GM23248 (cell line): Measurements from ENCODE around the gene ELOVL6. TPM values are rescaled to one million over a fixed set of nuclear protein-coding genes. Genes with fewer than 3 reads are reported as not detected.
A peak's percentile ranks its signal among the peaks of the same experiment; 100 is the strongest.

Experiments used
- DNase-seq: peaks from one replicate; pipeline ENCODE4 v3.0.0-alpha.2; 2015
- H2AFZ ChIP-seq: fragments of 200-600 bp; sonication (generic); 2 replicates; pipeline ENCODE4 v1.6.1; 2016; ENCODE audit warnings: antibody characterized with exemption
- H3F3A ChIP-seq: fragments of 200-600 bp; sonication (generic); 2 replicates; pipeline ENCODE4 v1.6.1; 2016; ENCODE audit warnings: mild to moderate bottlenecking, antibody characterized with exemption, mixed run types; ENCODE audit not compliant: insufficient read depth
- H3K27ac ChIP-seq: fragments of 200-600 bp; sonication (generic); 2 replicates; pipeline ENCODE4 v1.5.1; 2016; ENCODE audit warnings: mild to moderate bottlenecking
- H3K27me3 ChIP-seq: fragments of 200-600 bp; sonication (generic); replicated peaks from 2 replicates; pipeline ENCODE4 v1.6.1; 2016; ENCODE audit warnings: mild to moderate bottlenecking; ENCODE audit not compliant: insufficient read depth
- H3K36me3 ChIP-seq: fragments of 200-600 bp; sonication (generic); 2 replicates; pipeline ENCODE4 v1.6.1; 2016; ENCODE audit warnings: low read depth, mild to moderate bottlenecking
- H3K4me1 ChIP-seq: fragments of 200-600 bp; sonication (generic); 2 replicates; pipeline ENCODE4 v1.6.1; 2016; ENCODE audit warnings: mild to moderate bottlenecking; ENCODE audit not compliant: insufficient read depth
- H3K4me2 ChIP-seq: fragments of 200-600 bp; sonication (generic); one replicate; pipeline ENCODE4 v1.6.1; 2016; ENCODE audit warnings: mild to moderate bottlenecking; ENCODE audit not compliant: unreplicated experiment
- H3K4me3 ChIP-seq: fragments of 200-600 bp; sonication (generic); 2 replicates; pipeline ENCODE4 v1.5.1; 2016; ENCODE audit warnings: mild to moderate bottlenecking
- H3K79me2 ChIP-seq: fragments of 200-600 bp; sonication (generic); 2 replicates; pipeline ENCODE4 v1.6.1; 2016; ENCODE audit warnings: mild to moderate bottlenecking; ENCODE audit not compliant: insufficient read depth
- H3K9ac ChIP-seq: fragments of 200-600 bp; sonication (generic); 2 replicates; pipeline ENCODE4 v1.6.1; 2016; ENCODE audit warnings: mild to moderate bottlenecking
- H3K9me2 ChIP-seq: fragments of 200-600 bp; sonication (generic); 2 replicates; pipeline ENCODE4 v1.6.1; 2016; ENCODE audit warnings: mixed run types, mild to moderate bottlenecking, moderate library complexity; ENCODE audit not compliant: insufficient read depth
- H3K9me3 ChIP-seq: fragments of 200-600 bp; sonication (generic); one replicate; pipeline ENCODE4 v1.6.1; 2017; ENCODE audit warnings: low read depth
- H4K20me1 ChIP-seq: fragments of 200-600 bp; sonication (generic); 2 replicates; pipeline ENCODE4 v1.6.0; 2016; ENCODE audit not compliant: insufficient read depth
- EZH2 ChIP-seq: fragments of 200-600 bp; sonication (generic); IDR thresholded peaks from 2 replicates; pipeline ENCODE4 v1.6.1; 2018; ENCODE audit warnings: antibody characterized with exemption, mild to moderate bottlenecking; ENCODE audit not compliant: insufficient read depth, poor library complexity, severe bottlenecking
- EZH2phosphoT487 ChIP-seq: fragments of 200-600 bp; sonication (generic); IDR thresholded peaks from 2 replicates; pipeline ENCODE4 v1.6.1; 2018; ENCODE audit warnings: antibody characterized with exemption, moderate library complexity, mild to moderate bottlenecking, low read depth; ENCODE audit not compliant: insufficient read depth
- WGBS, 2 experiments: methylation state at CpG; one replicate each; pipeline ENCODE4 v1.1.6; 2015 to 2017; ENCODE audit warnings: low lambda C conversion rate in 2 of 2, low coverage in 1 of 2; ENCODE audit errors: missing lambda C conversion rate in 2 of 2; 5-methylcytosine and 5-hydroxymethylcytosine counted together
- in situ Hi-C: fragments of 300-500 bp; cut with MboI; formaldehyde crosslinking; loops from 2 replicates; pipeline ENCODE4 v1.15.0; 2020
- polyA plus RNA-seq: library from polyadenylated mRNA; unstranded; fragments of >200 nt; fragmentation: Nextera tagmentation; extraction: Ambion mirVana; gene quantifications from 2 replicates; pipeline ENCODE4 v1.2.1, GENCODE V29; 2016
- total RNA-seq: library from RNA; depleted of rRNA; stranded (reverse); fragments of >200 nt; shearing (Covaris generic); gene quantifications from 2 replicates; pipeline ENCODE4 v1.2.3, GENCODE V29; 2014

ELOVL6 gene
- total and polyA plus RNA-seq, 2 experiments from 2014 or later, result 8.0 to 13.2 TPM

DNA sequence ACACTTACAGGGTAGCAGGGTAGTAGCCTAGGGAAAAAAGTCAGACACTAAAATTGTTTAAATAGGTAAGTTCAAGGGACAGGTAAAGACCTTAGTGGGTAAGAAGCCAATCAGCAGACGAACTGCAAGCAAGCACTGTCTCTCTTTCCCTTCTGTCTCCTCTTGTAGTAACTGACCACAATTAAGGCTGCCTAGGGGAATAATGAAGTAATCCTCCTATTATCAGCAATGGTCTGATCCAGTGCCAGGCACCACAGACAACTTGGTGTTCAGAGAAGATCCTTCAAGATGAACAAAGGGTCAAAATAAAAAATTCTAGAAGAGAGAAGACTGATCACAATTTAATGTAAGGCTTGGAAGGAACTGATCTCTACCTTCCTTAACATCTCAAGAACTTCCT lies 62.9 kb downstream of the ELOVL6 start:
- Histone ChIP-seq H4K20me1 (no peaks in the 10 kb centered on the region), H3K9ac (no peak overlapping the region), H3K9me3 (no peaks in the 10 kb centered on the region), H3K4me3 (no peak overlapping the region), H3K27ac (no peak overlapping the region), H3K4me1 (no peaks in the 10 kb centered on the region), H3K27me3 (no peaks in the 10 kb centered on the region), H3K36me3 (no peaks in the 10 kb centered on the region), H2AFZ (no peak overlapping the region), H3K79me2 (no peaks in the 10 kb centered on the region), H3F3A (no peaks in the 10 kb centered on the region), H3K4me2 (no peak overlapping the region), H3K9me2 (no peaks in the 10 kb centered on the region)
- 61 to 71% methylated on average over 1 of the region's 1 CpG for WGBS, 2 experiments
- DNase-seq, result no peak
- in situ Hi-C loops, result no loop called here
- TF ChIP-seq EZH2phosphoT487 (no peak), EZH2 (no peak)

GRCh38 chr4:110135076-110135475 lies 63.3 kb downstream of the ELOVL6 start:
- Histone ChIP-seq H3K9me2 (no peaks in the 10 kb centered on the region), H3K4me2 (no peak overlapping the region), H3K79me2 (no peaks in the 10 kb centered on the region), H3K27ac (no peak overlapping the region), H3K27me3 (no peaks in the 10 kb centered on the region), H3K4me1 (no peaks in the 10 kb centered on the region), H3K4me3 (no peak overlapping the region), H3K9me3 (no peaks in the 10 kb centered on the region), H3K36me3 (no peaks in the 10 kb centered on the region), H4K20me1 (no peaks in the 10 kb centered on the region), H2AFZ (no peak overlapping the region), H3K9ac (no peak overlapping the region), H3F3A (no peaks in the 10 kb centered on the region)
- in situ Hi-C loops, result no loop called here
- no peak for TF ChIP-seq EZH2
- no peak for TF ChIP-seq EZH2phosphoT487
- 83 to 84% methylated on average over 2 of the region's 2 CpGs for WGBS, 2 experiments
- DNase-seq, result no peak

DNA sequence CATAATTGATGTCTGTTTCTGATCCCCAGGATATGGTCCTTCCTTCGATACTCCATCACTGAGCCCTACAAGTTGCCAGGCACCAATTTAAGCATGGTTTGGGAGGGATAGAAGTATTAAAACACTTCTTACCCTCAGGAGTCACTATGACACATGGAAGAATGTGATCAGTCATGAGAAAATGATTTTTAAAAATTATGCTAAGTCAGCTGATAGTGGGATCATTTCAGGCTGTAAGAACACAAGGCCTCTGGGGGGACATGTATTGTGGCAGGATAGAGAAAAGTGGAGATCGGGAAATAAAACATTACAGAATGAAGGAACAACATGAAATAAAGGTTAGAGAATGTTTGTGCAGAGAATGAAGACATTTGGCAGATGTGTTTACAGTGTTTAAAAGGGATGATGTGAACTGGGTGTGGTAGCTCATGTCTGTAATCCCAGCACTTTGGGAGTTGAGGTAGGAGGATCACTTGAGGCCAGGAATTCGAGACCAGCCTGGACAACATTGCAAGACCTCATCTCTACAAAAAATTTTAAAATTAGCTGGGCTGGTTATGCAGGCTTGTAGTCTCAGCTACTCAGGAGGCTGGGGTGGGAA lies 64.0 kb downstream of the ELOVL6 start:
- Histone ChIP-seq H3K9ac (no peak overlapping the region), H3K4me1 (no peaks in the 10 kb centered on the region), H3F3A (no peaks in the 10 kb centered on the region), H3K36me3 (no peaks in the 10 kb centered on the region), H3K9me2 (no peaks in the 10 kb centered on the region), H3K79me2 (no peaks in the 10 kb centered on the region), H4K20me1 (no peaks in the 10 kb centered on the region), H3K27me3 (no peaks in the 10 kb centered on the region), H3K4me3 (no peak overlapping the region), H2AFZ (no peak overlapping the region), H3K4me2 (no peak overlapping the region), H3K9me3 (no peaks in the 10 kb centered on the region), H3K27ac (no peak overlapping the region)
- in situ Hi-C loops, result no loop called here
- peak; percentile 6 for DNase-seq
- TF ChIP-seq EZH2 (no peak), EZH2phosphoT487 (no peak)
- WGBS, 2 experiments, result 49 to 68% methylated on average over 3 of the region's 3 CpGs

GRCh38 chr4:110132816-110133719 lies 65.3 kb downstream of the ELOVL6 start:
- Histone ChIP-seq H3K9ac (no peak overlapping the region), H3K36me3 (no peaks in the 10 kb centered on the region), H3K9me3 (no peaks in the 10 kb centered on the region), H3K4me2 (no peak overlapping the region), H4K20me1 (no peaks in the 10 kb centered on the region), H3F3A (no peaks in the 10 kb centered on the region), H3K27me3 (no peaks in the 10 kb centered on the region), H3K79me2 (no peaks in the 10 kb centered on the region), H3K4me1 (no peaks in the 10 kb centered on the region), H3K9me2 (no peaks in the 10 kb centered on the region), H3K27ac (no peak overlapping the region), H2AFZ (no peak overlapping the region), H3K4me3 (no peak overlapping the region)
- in situ Hi-C loops, result no loop called here
- DNase-seq, result no peak
- WGBS, 2 experiments, result 96 to 99% methylated on average over 6 of the region's 6 CpGs
- no peak for TF ChIP-seq EZH2
- TF ChIP-seq EZH2phosphoT487, result no peak
